PC-3 (cell line): ENCODE results near the gene IL21R. TPM values are rescaled to one million over a fixed set of nuclear protein-coding genes. Genes with fewer than 3 reads are reported as not detected.
A peak's percentile ranks its signal among the peaks of the same experiment; 100 is the strongest.

Experiments
- ATAC-seq: fragments of 200-7000 bp; cut with Tn5 transposase; 2 replicates; pipeline ENCODE4 v1.9.1; 2020; ENCODE audit warnings: mild to moderate bottlenecking, moderate library complexity
- BruUV-seq: library from RNA; stranded (reverse); fragments of 400-500 nt; replicated peaks from 2 replicates; lab custom pipeline; 2021; lab: Mats Ljungman, UMichigan
- CTCF ChIA-PET: fragments of 300-600 bp; sonication (Branson Sonifier 250); formaldehyde crosslinking; loops from one replicate; lab custom pipeline; 2022; ENCODE audit warnings: antibody characterized with exemption; lab: Charles Lee
- POLR2A ChIA-PET: fragments of 300-600 bp; sonication (Branson Sonifier 250); formaldehyde crosslinking; loops from one replicate; lab custom pipeline; 2022; ENCODE audit warnings: antibody characterized with exemption; ENCODE audit not compliant: unreplicated experiment; lab: Charles Lee
- DNase-seq: peaks from one replicate; pipeline ENCODE4 v3.0.0-alpha.2; 2015
- H2AFZ ChIP-seq: fragments of 300-600 bp; sonication (generic); 2 replicates; pipeline ENCODE4 v1.6.0; 2016; ENCODE audit warnings: antibody characterized with exemption, low read length
- H3F3A ChIP-seq: fragments of 300-600 bp; sonication (generic); one replicate; pipeline ENCODE4 v1.6.0; 2017; ENCODE audit warnings: antibody characterized with exemption, low read length, control low read depth, mild to moderate bottlenecking; ENCODE audit not compliant: unreplicated experiment
- H3K27ac ChIP-seq: fragments of 300-600 bp; sonication (generic); 2 replicates; pipeline ENCODE4 v1.5.1; 2016; ENCODE audit warnings: mild to moderate bottlenecking, low read length
- H3K27me3 ChIP-seq: fragments of 300-600 bp; sonication (generic); 2 replicates; pipeline ENCODE4 v1.6.1; 2016; ENCODE audit warnings: low read length, mixed read lengths
- H3K36me3 ChIP-seq: fragments of 300-600 bp; sonication (generic); 2 replicates; pipeline ENCODE4 v1.6.1; 2016; ENCODE audit warnings: low read depth, mixed run types, low read length, mixed read lengths
- H3K4me1 ChIP-seq: fragments of 300-600 bp; sonication (generic); 2 replicates; pipeline ENCODE4 v1.5.1; 2016; ENCODE audit warnings: low read length; ENCODE audit not compliant: insufficient read depth
- H3K4me2 ChIP-seq: fragments of 300-600 bp; sonication (generic); 2 replicates; pipeline ENCODE4 v1.6.0; 2016; ENCODE audit warnings: low read length
- H3K4me3 ChIP-seq: fragments of 300-600 bp; sonication (generic); 2 replicates; pipeline ENCODE4 v1.5.1; 2016; ENCODE audit warnings: mild to moderate bottlenecking, low read length, mixed read lengths
- H3K79me2 ChIP-seq: fragments of 300-600 bp; sonication (generic); 2 replicates; pipeline ENCODE4 v1.6.1; 2017; ENCODE audit warnings: low read length, mixed read lengths
- H3K9ac ChIP-seq: fragments of 300-600 bp; sonication (generic); 2 replicates; pipeline ENCODE4 v1.6.0; 2016; ENCODE audit warnings: mild to moderate bottlenecking, low read length
- H3K9me2 ChIP-seq: fragments of 300-600 bp; sonication (generic); replicated peaks from 2 replicates; pipeline ENCODE4 v1.6.1; 2016; ENCODE audit warnings: mixed run types, low read length, mixed read lengths
- H3K9me3 ChIP-seq: fragments of 300-600 bp; sonication (generic); 2 replicates; pipeline ENCODE4 v1.6.1; 2016; ENCODE audit warnings: low read length, mixed read lengths
- H4K20me1 ChIP-seq: fragments of 300-600 bp; sonication (generic); 2 replicates; pipeline ENCODE4 v1.6.1; 2016; ENCODE audit warnings: low read length, mixed read lengths
- CTCF ChIP-seq: fragments of 300-600 bp; sonication (generic); conservative IDR thresholded peaks from 2 replicates; pipeline ENCODE4 v1.5.1; 2017; ENCODE audit warnings: antibody characterized with exemption, low read depth, mild to moderate bottlenecking, low read length
- EZH2 ChIP-seq: fragments of 300-600 bp; sonication (generic); IDR thresholded peaks from one replicate; pipeline ENCODE4 v1.6.1; 2017; ENCODE audit warnings: antibody characterized with exemption, mild to moderate bottlenecking, low read length; ENCODE audit not compliant: unreplicated experiment
- EZH2phosphoT487 ChIP-seq: fragments of 300-600 bp; sonication (generic); IDR thresholded peaks from 2 replicates; pipeline ENCODE4 v1.6.1; 2018; ENCODE audit warnings: mild to moderate bottlenecking, antibody characterized with exemption, low read length, borderline replicate concordance
- intact Hi-C: fragments of 100-400 bp; cut with micrococcal nuclease; formaldehyde crosslinking; loops from 2 replicates; pipeline ENCODE4 v1.9.0; 2023
- total RNA-seq: library from RNA; depleted of rRNA; stranded (reverse); fragments of >200 nt; gene quantifications from 2 replicates; pipeline ENCODE4 v1.2.3, GENCODE V29; 2014

The IL21R gene
- total RNA-seq, 1 experiment from 2014 or later = 0.55 TPM

- ChIA-PET CTCF (no interaction called here), POLR2A (no interaction called here)
- no peak for ATAC-seq
- Histone ChIP-seq H3K4me2 (no peak overlapping the region), H3K9me3 (no peaks in the 10 kb centered on the region), H3K36me3 (peaks cover 5% of the 10 kb centered on the region), H3K79me2 (no peaks in the 10 kb centered on the region), H3K4me3 (no peak overlapping the region), H2AFZ (no peak overlapping the region), H3K4me1 (peaks cover 3% of the 10 kb centered on the region; the same call in 1 of the 2 replicates), H3K9me2 (no peaks in the 10 kb centered on the region), H3F3A (no peaks in the 10 kb centered on the region), H4K20me1 (no peaks in the 10 kb centered on the region), H3K27me3 (no peaks in the 10 kb centered on the region), H3K27ac (no peak overlapping the region), H3K9ac (no peak overlapping the region)
- no peak for DNase-seq
- intact Hi-C loops = no loop called here
- no peak for TF ChIP-seq CTCF
- TF ChIP-seq EZH2phosphoT487 = no peak
- TF ChIP-seq EZH2 = no peak
- BruUV-seq = no TSS peak
Observed at GRCh38 chr16:27474041-27474440, 72.1 kb downstream of the IL21R start.

- no peak overlapping the region for H3K4me2 ChIP-seq
- H3K36me3 ChIP-seq = peaks cover 3% of the 10 kb centered on the region; the same call in 1 of the 2 replicates
- H3K27me3 ChIP-seq = no peaks in the 10 kb centered on the region
- ATAC-seq (no peak), DNase-seq (no peak)
- no peak overlapping the region for H3K27ac ChIP-seq
- H3K79me2 ChIP-seq = no peaks in the 10 kb centered on the region
- intact Hi-C loops = no loop called here
- no TSS peak for BruUV-seq
- no peak for TF ChIP-seq CTCF
- TF ChIP-seq EZH2 = no peak
- no peak for TF ChIP-seq EZH2phosphoT487
- H3K4me3 ChIP-seq = no peak overlapping the region
- peaks cover 3% of the 10 kb centered on the region; the same call in 1 of the 2 replicates for H3K4me1 ChIP-seq
- H3K9ac ChIP-seq = no peak overlapping the region
- H3K9me2 ChIP-seq = no peaks in the 10 kb centered on the region
- H2AFZ ChIP-seq = no peak overlapping the region
- H3K9me3 ChIP-seq = no peaks in the 10 kb centered on the region
- CTCF ChIA-PET = no interaction called here
- POLR2A ChIA-PET = no interaction called here
- no peaks in the 10 kb centered on the region for H3F3A ChIP-seq
- H4K20me1 ChIP-seq = no peaks in the 10 kb centered on the region
Observed at GRCh38 chr16:27474921-27475320, 72.9 kb downstream of the IL21R start.

- H3K27ac ChIP-seq = 0 out of 2 replicates have a peak overlapping the region, but pooled peaks have one; percentile 12
- no peak overlapping the region for H3K4me2 ChIP-seq
- no peaks in the 10 kb centered on the region for H3K27me3 ChIP-seq
- peaks cover 3% of the 10 kb centered on the region; the same call in 1 of the 2 replicates for H3K4me1 ChIP-seq
- no TSS peak for BruUV-seq
- ChIA-PET POLR2A (no interaction called here), CTCF (no interaction called here)
- no peaks in the 10 kb centered on the region for H3K79me2 ChIP-seq
- H3K4me3 ChIP-seq = no peak overlapping the region
- intact Hi-C loops = no loop called here
- no peak overlapping the region for H3K9ac ChIP-seq
- no peaks in the 10 kb centered on the region for H4K20me1 ChIP-seq
- no peaks in the 10 kb centered on the region for H3F3A ChIP-seq
- no peaks in the 10 kb centered on the region for H3K9me2 ChIP-seq
- ATAC-seq (no peak), DNase-seq (peak; percentile 31)
- H3K9me3 ChIP-seq = no peaks in the 10 kb centered on the region
- H2AFZ ChIP-seq = no peak overlapping the region
- TF ChIP-seq EZH2phosphoT487 = no peak
- TF ChIP-seq EZH2 = no peak
- no peak for TF ChIP-seq CTCF
- peaks cover 3% of the 10 kb centered on the region; the same call in 1 of the 2 replicates for H3K36me3 ChIP-seq
Observed at GRCh38 chr16:27475561-27475960, 73.6 kb downstream of the IL21R start.
